Fibroblast of the conjunctiva (primary cell): Measurements from ENCODE around the gene PLIN3.
"Not testable (repeated sequence)": the region's sequence is repeated elsewhere in the genome, so short reads cannot be mapped to it uniquely, and the experiment has no call there.

Experiments used
- DNase-seq: peaks from one replicate; pipeline ENCODE4 v3.0.0-alpha.2; 2010; ENCODE audit warnings: low read depth

PLIN3 gene

GRCh38 chr19:4847190-4847973, 20.1 kb downstream of the PLIN3 start:
- DNase-seq: no peak

GRCh38 chr19:4845975-4846374, 21.5 kb downstream of the PLIN3 start:
- not testable (repeated sequence) for DNase-seq

- peak; percentile 52 for DNase-seq
Measured at GRCh38 chr19:4844348-4845179, 22.9 kb downstream of the PLIN3 start.

- DNase-seq: no peak
Measured at GRCh38 chr19:4843647-4843965, 23.9 kb downstream of the PLIN3 start.

GRCh38 chr19:4839192-4839591, 28.3 kb downstream of the PLIN3 start:
- DNase-seq: no peak

GRCh38 chr19:4832776-4833175, 34.7 kb downstream of the PLIN3 start:
- no peak for DNase-seq

- not testable (repeated sequence) for DNase-seq
Measured at GRCh38 chr19:4831979-4832340, 35.5 kb downstream of the PLIN3 start.

- no peak for DNase-seq
Measured at GRCh38 chr19:4831304-4831978, 36.0 kb downstream of the PLIN3 start, which contains the start of gene TICAM1. TICAM1 (minus strand) TSS chr19:4831712; CDS start chr19:4818377, 13,335 bp downstream.

GRCh38 chr19:4830768-4831265, 36.6 kb downstream of the PLIN3 start:
- no peak for DNase-seq

- no peak for DNase-seq
Measured at GRCh38 chr19:4830332-4830731, 37.1 kb downstream of the PLIN3 start.

GRCh38 chr19:4829001-4829712, 38.3 kb downstream of the PLIN3 start:
- no peak for DNase-seq

GRCh38 chr19:4823577-4823976, 43.9 kb downstream of the PLIN3 start:
- no peak for DNase-seq

- DNase-seq: not testable (repeated sequence)
Measured at GRCh38 chr19:4822354-4822753, 45.1 kb downstream of the PLIN3 start.

GRCh38 chr19:4821265-4821664, 46.2 kb downstream of the PLIN3 start:
- DNase-seq: no peak

- no peak for DNase-seq
Measured at GRCh38 chr19:4817467-4818277, 49.8 kb downstream of the PLIN3 start.

GRCh38 chr19:4816950-4817278, 50.6 kb downstream of the PLIN3 start:
- DNase-seq: no peak

- DNase-seq: no peak
Measured at GRCh38 chr19:4816202-4816949, 51.1 kb downstream of the PLIN3 start.

- DNase-seq: peak; percentile 81
Measured at GRCh38 chr19:4815426-4816201, 51.9 kb downstream of the PLIN3 start.

- DNase-seq: peak; percentile 77
Measured at GRCh38 chr19:4814625-4815425, 52.6 kb downstream of the PLIN3 start.
